Right renal pelvis (tissue), 4 donors: ENCODE results near the gene MS4A13. TPM values are rescaled to one million over a fixed set of nuclear protein-coding genes. Genes with fewer than 3 reads are reported as not detected.
"Not testable (repeated sequence)": the region's sequence is repeated elsewhere in the genome, so short reads cannot be mapped to it uniquely, and the experiment has no call there.

Experiments used
- DNase-seq, 4 donors: peaks; one replicate each; pipeline ENCODE4 v3.0.0-alpha.2; 2013; ENCODE audit warnings: low read depth in 4 of 4, low spot score in 3 of 4, missing footprints in 1 of 4
- polyA plus RNA-seq, 4 donors: library from polyadenylated mRNA; unstranded; fragments of 120-200 nt; gene quantifications; one replicate each; pipeline ENCODE4 v1.2.1, GENCODE V29; 2013; ENCODE audit not compliant: insufficient read length in 4 of 4

The MS4A13 gene
- polyA plus RNA-seq: not detected

DNA sequence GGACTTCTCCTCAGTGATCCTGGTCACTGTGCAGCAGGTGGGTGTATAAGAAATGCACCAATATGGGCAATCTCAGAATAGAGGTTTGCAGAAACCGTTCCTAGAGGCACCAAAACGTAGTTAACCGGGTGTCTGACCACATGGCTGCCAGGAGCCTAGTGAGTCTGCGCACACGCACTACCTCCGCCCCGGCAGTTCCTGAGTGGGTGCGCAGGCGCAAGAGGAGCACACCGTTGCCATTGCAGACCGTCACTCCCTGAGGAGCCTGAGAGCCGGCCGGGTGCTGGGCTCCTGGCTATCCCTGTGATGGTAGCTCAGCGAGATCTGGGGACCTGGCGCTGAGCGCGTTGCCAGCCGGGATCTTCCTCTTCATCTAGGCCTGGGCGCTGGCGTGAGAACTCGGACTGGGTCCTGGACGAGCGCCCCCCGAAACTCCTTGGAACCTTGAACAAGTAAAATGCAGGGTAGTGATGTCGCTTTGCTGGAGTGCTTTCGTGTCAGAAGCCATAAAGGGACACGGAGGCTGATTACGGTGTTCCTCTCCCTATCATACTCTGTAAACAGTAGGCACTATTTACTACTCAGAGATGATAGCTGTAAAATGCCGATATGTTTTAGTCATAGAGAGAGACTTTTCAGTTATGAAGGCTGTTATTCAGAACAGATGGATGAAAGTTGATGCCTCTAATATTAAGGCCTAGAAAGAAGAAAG is at the start of gene MS4A13:
Gene MS4A13 (plus strand): TSS at position 249 of the 712 bp plus-strand sequence. CDS start 2,692 bp downstream, outside the sequence.
- no peak for DNase-seq

DNA sequence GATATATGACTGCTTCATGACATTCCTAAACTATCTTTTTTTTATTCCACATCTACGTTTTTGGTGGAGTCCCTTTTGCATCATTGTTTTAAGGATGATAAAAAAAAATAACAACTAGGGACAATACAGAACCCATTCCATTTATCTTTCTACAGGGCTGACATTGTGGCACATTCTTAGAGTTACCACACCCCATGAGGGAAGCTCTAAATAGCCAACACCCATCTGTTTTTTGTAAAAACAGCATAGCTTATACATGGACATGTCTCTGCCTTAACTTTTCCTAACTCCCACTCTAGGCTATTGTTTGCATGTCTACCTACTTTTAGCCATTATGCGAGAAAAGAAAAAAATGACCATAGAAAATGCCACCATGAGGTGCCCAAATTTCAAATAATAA is 46.4 kb upstream of the MS4A13 start:
- DNase-seq: no peak

- DNase-seq: no peak
Observed at GRCh38 chr11:60469723-60470122, 45.5 kb upstream of the MS4A13 start.

DNA sequence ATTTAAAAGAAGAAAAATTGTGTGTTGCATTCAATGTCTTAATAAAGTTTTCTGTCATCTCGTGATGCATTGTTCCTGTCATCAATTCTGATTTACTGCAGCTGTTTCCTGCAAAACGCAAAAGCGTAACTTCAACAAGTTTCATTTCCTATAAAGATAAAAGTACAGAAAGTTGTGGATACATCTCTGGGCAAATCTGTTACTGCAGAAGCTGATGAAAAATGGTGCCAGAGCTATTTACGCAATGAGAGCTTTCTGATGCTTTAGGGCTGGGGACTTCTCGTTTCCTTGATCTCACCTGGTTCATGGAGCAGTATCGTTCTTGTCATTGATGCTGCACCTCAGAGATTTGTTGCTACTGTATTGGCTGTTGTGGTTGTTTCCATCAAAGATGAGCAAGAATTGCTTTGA is 38.2 kb upstream of the MS4A13 start:
- no peak for DNase-seq

GRCh38 chr11:60482361-60482760 is 32.8 kb upstream of the MS4A13 start:
- DNase-seq: no peak

- no peak for DNase-seq
Observed at GRCh38 chr11:60485987-60486386, 29.2 kb upstream of the MS4A13 start.

- no peak for DNase-seq
Observed at GRCh38 chr11:60492488-60493009, 22.6 kb upstream of the MS4A13 start, which contains the start of gene MS4A12. MS4A12 (plus strand) TSS chr11:60492778; CDS start chr11:60497319, 4,541 bp downstream.

GRCh38 chr11:60493454-60493853 is 21.7 kb upstream of the MS4A13 start:
- DNase-seq: no peak

- no peak for DNase-seq
Observed at GRCh38 chr11:60498399-60498798, 16.8 kb upstream of the MS4A13 start.

- DNase-seq: no peak
Observed at GRCh38 chr11:60498853-60499252, 16.3 kb upstream of the MS4A13 start.

DNA sequence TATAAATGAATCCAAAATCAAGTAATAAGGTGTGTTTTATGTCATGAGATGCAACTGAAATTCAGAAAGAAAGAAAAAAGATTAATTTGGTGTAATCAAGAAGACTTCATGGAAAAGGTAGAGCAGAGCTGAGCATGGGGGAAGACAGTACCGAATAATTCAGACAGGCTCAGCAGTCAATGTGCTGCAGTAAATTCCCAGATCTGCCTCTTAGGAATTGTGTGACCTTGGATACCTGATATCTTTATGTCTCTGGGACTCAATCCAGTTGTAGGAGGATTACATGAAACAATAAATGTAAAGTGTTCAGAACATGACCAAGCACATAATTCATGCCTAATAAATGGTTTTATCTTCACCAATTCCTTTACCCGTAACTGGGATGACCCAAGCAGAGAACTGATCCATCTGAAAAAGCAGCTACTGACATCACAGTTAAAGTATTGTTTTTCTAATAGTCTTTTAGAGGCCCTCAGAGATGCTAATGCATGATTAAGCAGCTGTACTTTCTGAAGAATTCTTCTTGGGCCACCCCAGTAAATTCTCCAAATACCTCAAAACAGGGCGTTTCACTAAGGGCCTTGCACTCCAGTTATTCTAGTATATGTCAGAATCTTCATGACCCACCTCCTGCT is 14.8 kb upstream of the MS4A13 start:
- DNase-seq: no peak

DNA sequence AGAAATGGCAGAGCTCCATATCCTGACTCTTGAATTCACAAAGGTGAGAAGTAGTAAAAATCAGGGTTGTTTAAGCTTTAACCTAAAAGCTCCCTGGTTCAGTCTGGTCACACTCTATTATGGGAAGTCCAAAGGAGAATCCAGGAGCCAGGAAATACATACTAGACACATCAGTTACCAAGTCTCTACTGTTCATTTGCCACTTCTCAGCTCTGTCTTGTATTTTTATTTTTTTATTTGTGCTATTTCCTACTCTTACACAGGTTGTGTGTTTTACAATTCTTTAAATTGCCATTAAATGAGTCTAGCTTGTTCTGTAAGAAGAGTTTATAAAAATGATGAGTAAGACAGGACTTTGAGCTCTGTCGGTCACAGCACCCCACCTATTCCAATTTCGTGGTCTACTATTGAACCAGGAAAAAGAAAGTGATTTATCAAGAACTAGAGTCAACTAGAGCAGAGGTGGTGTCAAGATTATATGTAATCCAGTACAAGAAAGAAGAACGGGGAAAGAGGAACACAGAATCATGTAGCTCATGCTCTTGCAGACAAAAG is 12.9 kb upstream of the MS4A13 start:
- no peak for DNase-seq

DNA sequence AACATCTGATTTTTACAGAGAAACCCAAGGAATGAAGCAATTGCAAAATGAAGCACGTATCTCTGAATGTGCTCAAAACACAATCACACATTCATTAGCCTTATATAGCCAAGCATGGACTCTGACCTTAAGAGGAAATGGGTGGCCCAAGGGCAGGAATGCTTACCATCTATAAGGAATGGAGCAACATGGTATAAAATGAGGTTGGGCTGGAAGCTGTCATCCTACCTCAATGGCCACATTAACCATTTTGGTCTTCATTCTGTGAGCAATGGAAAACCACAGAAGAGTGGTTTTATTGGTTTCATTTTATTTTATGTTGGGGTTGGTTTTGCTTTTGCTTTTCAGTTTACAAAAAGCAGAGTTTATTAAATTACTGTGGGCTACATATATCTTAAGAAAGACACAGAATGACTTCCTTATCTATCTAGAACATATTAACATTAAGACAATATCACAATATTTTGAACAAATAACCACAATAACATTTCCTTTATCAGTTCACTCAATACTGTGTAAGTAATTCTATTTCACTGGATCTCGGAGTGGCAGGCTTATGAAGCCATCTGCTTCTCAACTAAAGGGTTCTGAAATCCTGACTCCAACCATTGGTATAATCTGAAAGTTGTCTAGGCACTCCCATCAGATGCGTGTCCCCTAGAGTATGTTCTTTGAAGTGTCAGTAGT is 10.8 kb upstream of the MS4A13 start:
- DNase-seq: no peak

DNA sequence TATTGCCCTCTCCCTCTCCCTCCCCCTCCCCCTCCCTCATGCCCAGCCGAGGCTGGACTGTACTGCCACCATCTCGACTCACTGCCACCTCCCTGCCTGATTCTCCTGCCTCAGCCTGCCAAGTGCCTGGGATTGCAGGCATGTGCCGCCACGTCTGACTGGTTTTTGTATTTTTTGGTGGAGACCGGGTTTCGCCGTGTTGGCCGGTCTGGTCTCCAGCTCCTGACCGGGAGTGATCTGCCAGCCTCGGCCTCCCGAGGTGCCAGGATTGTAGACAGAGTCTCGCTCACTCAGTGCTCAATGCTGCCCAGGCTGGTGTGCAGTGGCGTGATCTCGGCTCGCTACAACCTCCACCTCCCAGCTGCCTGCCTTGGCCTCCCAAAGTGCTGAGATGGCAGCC is 5.6 kb upstream of the MS4A13 start:
- DNase-seq: not testable (repeated sequence)

- not testable (repeated sequence) for DNase-seq
Observed at GRCh38 chr11:60510209-60510608, 5.0 kb upstream of the MS4A13 start.

DNA sequence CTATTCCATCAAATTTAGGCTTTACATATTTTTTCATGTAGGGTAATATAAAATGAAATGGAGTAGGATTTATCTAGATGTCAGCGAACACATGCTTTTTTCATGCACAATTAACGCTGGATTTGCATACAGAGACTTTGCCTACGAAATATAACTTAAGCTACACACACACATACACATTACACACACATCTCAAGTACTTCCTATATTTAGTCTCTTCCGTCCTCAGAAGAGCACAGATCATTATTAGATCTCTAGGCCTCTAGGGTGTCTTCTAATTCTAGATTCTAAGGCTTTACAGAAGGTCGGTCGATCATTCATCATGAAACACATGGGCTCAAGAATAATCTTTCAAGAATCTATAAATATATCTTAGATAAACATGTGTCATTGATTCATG is 3.8 kb upstream of the MS4A13 start:
- DNase-seq: no peak

- DNase-seq: no peak
Observed at GRCh38 chr11:60512651-60513225, 2.5 kb upstream of the MS4A13 start.

DNA sequence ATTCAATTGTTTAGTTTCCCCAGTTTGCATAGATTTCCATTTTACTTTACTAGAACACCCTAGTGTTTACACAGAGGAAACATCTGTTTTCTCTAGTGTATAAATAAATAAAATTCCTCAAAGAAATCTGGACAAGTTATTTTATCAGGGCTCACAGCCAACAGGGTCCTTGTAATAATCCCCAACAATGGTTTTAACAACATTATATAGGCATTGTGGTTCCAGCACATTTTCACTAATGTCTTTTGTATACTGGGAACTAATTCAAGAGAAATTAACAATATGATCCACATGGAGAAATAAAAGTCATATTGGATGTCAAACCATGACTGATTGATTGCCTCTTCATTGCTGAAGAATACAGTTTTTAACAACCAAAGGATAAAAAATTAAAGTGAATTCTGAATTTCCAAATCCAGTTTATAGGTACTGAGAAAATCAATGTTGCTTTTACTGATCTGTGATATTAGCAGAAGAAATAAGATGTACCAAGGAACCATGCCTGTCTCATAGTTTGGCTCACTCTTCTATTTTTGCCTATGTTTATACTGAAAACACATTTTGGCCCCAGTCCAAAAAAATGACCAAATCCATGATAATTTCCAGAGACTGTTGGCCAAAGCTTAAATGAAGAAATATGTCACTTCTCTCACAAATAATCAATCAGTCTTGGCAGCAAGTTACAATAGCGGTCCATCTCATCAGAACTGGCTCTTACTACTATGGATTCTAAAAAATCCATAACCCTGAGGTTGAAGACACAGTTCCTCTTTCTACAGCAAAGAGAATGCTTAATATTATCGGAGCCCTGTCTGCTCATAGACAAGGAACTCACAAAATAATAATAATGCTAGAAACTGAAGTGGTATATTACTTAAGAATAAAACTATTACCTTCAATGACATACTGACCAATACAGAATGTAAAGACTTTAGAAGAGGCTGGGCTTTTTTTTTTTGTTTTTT is 1.4 kb upstream of the MS4A13 start:
- DNase-seq: no peak

DNA sequence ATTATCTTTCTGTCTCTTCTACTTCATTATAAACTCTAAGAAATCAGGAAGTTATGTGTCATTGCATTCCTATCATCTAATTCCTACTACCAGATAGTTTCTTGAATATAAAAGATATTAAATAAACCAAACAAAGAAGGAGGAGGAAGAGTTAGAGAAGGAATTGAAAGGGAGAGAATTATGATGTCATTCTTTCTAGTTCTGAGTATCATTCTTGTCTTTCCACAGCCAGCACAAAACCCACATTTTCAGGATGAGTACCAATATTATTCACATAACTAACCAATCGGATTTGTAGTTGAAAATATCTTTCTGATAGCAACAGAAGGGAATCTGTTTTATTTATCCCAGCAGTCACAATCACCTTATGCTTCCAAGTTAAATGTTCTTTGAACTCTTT is 13.3 kb downstream of the MS4A13 start:
- DNase-seq: no peak

GRCh38 chr11:60528934-60529333 is 13.7 kb downstream of the MS4A13 start:
- DNase-seq: no peak
